ENCODE measurements around the gene TMEM217. TPM values are rescaled to one million over a fixed set of nuclear protein-coding genes. Genes with fewer than 3 reads are reported as not detected.
A peak's percentile ranks its signal among the peaks of the same experiment; 100 is the strongest.

TMEM217 gene
- total RNA-seq, 2 donors from 2014 or later, result 0.95 to 1.6 TPM

DNA sequence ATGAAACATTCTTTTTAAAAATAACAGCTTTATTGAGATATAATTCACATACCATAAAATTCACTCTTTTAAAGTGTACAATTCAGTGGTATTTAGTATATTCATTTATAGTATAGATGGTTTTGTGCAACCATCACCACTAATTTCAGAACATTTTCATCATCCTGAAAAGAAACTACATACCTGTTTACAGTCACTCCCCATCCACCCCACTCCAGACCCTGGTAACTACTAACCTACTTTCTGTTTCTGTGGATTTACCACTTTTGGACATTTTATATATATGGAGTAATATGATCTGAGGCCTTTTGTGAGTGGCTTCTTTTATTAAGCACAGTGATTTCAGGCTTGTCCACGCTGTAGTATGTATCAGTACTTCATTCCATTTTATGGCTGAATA is 2.5 kb upstream of the TMEM217 start:
- no peak overlapping the region for H3K4me3 Mint-ChIP-seq
- H3K27me3 Mint-ChIP-seq (ENCODE audit: insufficient read depth), result peaks cover 14% of the 10 kb centered on the region
- Histone ChIP-seq H3K27me3 (ENCODE audit: control insufficient read depth, insufficient read depth, low read length, poor library complexity, severe bottlenecking) (no peaks in the 10 kb centered on the region), H3K36me3 (ENCODE audit: control insufficient read depth, insufficient read depth, low read length) (no peaks in the 10 kb centered on the region), H3K27ac (ENCODE audit: low read depth, low read length) (no peak overlapping the region), H3K4me3 (ENCODE audit: low read length) (no peak overlapping the region), H3K9ac (ENCODE audit: extremely low read depth, low read length, poor library complexity, severe bottlenecking) (no peak overlapping the region), H3K9me3 (ENCODE audit: control insufficient read depth, low read length) (no peaks in the 10 kb centered on the region), H3K4me1 (ENCODE audit: control insufficient read depth, insufficient read depth, low read length) (no peaks in the 10 kb centered on the region)
- 100% methylated on average over 1 of the region's 1 CpG; no CpG with 5 or more reads in 1 of the 2 experiments for WGBS, 2 experiments (ENCODE audit: insufficient coverage in 1 of 2, insufficient read length in 1 of 2)
- H3K4me1 Mint-ChIP-seq, result peaks cover 33% of the 10 kb centered on the region
- no peak overlapping the region for H3K27ac Mint-ChIP-seq
- H3K9me3 Mint-ChIP-seq, result no peaks in the 10 kb centered on the region
- TF ChIP-seq, protein P1, sequence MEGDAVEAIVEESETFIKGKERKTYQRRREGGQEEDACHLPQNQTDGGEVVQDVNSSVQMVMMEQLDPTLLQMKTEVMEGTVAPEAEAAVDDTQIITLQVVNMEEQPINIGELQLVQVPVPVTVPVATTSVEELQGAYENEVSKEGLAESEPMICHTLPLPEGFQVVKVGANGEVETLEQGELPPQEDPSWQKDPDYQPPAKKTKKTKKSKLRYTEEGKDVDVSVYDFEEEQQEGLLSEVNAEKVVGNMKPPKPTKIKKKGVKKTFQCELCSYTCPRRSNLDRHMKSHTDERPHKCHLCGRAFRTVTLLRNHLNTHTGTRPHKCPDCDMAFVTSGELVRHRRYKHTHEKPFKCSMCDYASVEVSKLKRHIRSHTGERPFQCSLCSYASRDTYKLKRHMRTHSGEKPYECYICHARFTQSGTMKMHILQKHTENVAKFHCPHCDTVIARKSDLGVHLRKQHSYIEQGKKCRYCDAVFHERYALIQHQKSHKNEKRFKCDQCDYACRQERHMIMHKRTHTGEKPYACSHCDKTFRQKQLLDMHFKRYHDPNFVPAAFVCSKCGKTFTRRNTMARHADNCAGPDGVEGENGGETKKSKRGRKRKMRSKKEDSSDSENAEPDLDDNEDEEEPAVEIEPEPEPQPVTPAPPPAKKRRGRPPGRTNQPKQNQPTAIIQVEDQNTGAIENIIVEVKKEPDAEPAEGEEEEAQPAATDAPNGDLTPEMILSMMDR (conservative IDR thresholded peaks at IDR 0.05), result no peak
- H3K36me3 Mint-ChIP-seq (ENCODE audit: low read depth), result no peaks in the 10 kb centered on the region
- no peak for DNase-seq

DNA sequence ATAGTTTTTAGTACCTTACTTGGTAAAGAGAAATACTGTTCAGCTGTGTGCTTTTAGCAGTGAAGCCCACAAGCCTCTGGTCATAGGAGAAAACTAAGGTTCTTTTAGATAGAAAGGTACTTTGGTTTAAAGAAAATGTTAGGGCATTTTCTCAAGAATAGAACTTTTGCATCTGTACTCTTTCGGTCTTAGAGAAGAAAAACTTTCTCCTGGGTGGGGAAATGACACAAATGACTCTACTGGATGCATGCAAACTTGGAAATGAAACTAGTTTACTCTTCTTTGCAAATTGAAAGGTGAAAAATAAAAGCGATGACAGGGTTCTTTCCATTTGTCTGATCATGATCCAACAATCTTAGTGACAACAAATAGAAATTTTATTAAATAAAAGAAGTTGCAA is 2.1 kb upstream of the TMEM217 start:
- Mint-ChIP-seq H3K9me3 (no peaks in the 10 kb centered on the region), H3K4me3 (no peak overlapping the region), H3K27me3 (ENCODE audit: insufficient read depth) (peaks cover 14% of the 10 kb centered on the region), H3K27ac (no peak overlapping the region), H3K36me3 (ENCODE audit: low read depth) (no peaks in the 10 kb centered on the region), H3K4me1 (peaks cover 30% of the 10 kb centered on the region)
- Histone ChIP-seq H3K9me3 (ENCODE audit: control insufficient read depth, low read length) (no peaks in the 10 kb centered on the region), H3K27ac (ENCODE audit: low read depth, low read length) (no peak overlapping the region), H3K4me1 (ENCODE audit: control insufficient read depth, insufficient read depth, low read length) (no peaks in the 10 kb centered on the region), H3K36me3 (ENCODE audit: control insufficient read depth, insufficient read depth, low read length) (no peaks in the 10 kb centered on the region), H3K4me3 (ENCODE audit: low read length) (no peak overlapping the region), H3K27me3 (ENCODE audit: control insufficient read depth, insufficient read depth, low read length, poor library complexity, severe bottlenecking) (no peaks in the 10 kb centered on the region), H3K9ac (ENCODE audit: extremely low read depth, low read length, poor library complexity, severe bottlenecking) (no peak overlapping the region)
- TF ChIP-seq, protein P1 (conservative IDR thresholded peaks at IDR 0.05), result no peak
- 91 to 100% methylated on average over 1 to 2 of the region's 2 CpGs for WGBS, 2 experiments (ENCODE audit: insufficient coverage in 1 of 2, insufficient read length in 1 of 2)
- no peak for DNase-seq

DNA sequence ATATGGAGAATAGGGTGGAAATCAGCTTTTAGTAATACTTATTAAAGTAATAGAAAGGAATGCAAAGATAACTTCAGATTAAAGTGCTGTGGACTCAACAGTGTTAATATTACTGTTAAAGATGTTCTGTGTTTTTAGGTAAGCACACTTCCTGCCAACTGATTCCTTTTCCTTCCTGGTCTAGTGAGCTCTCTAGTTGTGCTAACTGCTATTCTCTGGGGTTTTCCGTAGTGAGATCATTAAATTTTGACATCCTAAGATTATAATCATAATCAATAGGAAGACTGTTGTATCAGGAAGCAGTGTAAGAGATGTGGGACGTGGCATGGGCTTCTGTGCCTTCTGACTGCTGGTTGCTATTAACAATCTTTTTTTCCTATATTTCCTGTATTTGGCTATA is 1.2 kb upstream of the TMEM217 start:
- H3K27ac Mint-ChIP-seq, result no peak overlapping the region

More for the DNA sequence above, 1.2 kb upstream of the TMEM217 start:
- no peak overlapping the region for H3K27ac ChIP-seq (ENCODE audit: low read depth, low read length)
- Mint-ChIP-seq H3K27me3 (ENCODE audit: insufficient read depth) (peaks cover 14% of the 10 kb centered on the region), H3K36me3 (ENCODE audit: low read depth) (no peaks in the 10 kb centered on the region), H3K9me3 (no peaks in the 10 kb centered on the region), H3K4me3 (peak overlapping the region; percentile 97), H3K4me1 (peaks cover 30% of the 10 kb centered on the region)
- H3K4me1 ChIP-seq (ENCODE audit: control insufficient read depth, insufficient read depth, low read length), result no peaks in the 10 kb centered on the region
- H3K36me3 ChIP-seq (ENCODE audit: control insufficient read depth, insufficient read depth, low read length), result no peaks in the 10 kb centered on the region
- H3K4me3 ChIP-seq (ENCODE audit: low read length), result peak overlapping the region; percentile 91
- H3K9me3 ChIP-seq (ENCODE audit: control insufficient read depth, low read length), result no peaks in the 10 kb centered on the region
- TF ChIP-seq, protein P1 (conservative IDR thresholded peaks at IDR 0.05), result no peak
- no peak overlapping the region for H3K9ac ChIP-seq (ENCODE audit: extremely low read depth, low read length, poor library complexity, severe bottlenecking)
- 88% methylated on average over 2 of the region's 2 CpGs; no CpG with 5 or more reads in 1 of the 2 experiments for WGBS, 2 experiments (ENCODE audit: insufficient coverage in 1 of 2, insufficient read length in 1 of 2)
- DNase-seq, result no peak
- H3K27me3 ChIP-seq (ENCODE audit: control insufficient read depth, insufficient read depth, low read length, poor library complexity, severe bottlenecking), result no peaks in the 10 kb centered on the region
